ENCODE results near the gene TCAP. TPM values are rescaled to one million over a fixed set of nuclear protein-coding genes. Genes with fewer than 3 reads are reported as not detected.

TCAP gene
- total RNA-seq, 1 experiment from 2014 or later = 1.6 TPM

DNA sequence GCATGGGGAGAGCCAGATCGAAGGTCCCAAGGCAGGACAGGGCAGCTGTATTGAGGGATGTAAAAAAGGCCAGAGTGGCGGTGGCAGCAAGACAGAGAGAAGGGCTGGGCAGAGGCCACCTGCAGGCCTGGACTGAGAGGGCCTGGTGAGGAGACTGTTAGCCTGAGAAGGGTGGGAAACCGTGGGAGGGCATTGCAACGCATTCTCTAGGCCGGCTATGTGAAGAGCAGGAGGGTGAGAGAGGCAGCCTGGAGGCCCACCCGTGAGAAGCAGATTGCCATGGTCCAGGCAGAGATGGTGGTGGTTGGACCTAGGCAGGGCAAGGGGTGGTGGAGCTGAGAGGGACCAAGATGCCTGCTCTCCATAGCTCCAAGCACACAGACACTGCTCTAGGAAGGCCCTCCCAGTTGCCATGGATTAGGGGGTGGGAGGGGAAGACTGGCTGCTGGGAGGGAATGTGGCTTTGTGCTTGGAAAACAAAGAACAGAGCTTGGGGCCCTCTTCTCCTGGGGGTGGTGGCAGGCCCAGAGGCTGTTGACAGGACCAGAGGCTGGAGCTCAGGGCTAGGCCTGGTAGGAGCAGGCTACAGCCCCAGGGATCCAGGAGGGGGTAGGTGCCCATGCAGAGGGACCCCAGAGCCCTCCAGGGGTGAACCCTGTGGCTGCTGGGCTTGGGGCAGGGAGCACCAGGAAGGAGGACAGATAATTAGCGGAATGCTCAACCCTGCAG is 12.4 kb upstream of the TCAP start:
- no TSS peak for BruUV-seq (replicated peaks)
- CTCF ChIA-PET = interaction anchor here (0.8 to 2.8 kb wide), 8 partner anchors 14 to 66 kb away, joined by 3 to 12 read pairs (median 4); no protein-coding TSS in a partner anchor
- POLR2A ChIA-PET = no interaction called here
- no peaks in the 10 kb centered on the region for H3K9me3 ChIP-seq (ENCODE audit: control insufficient read depth, insufficient read depth, low read depth, low read length)
- in situ Hi-C loops (cut with HindIII; ENCODE audit: low pct_unique_long_range_greater_than_20kb, low sequenced_read_pairs) (no loop called here), intact Hi-C loops (cut with micrococcal nuclease; ENCODE audit: unreplicated experiment) (no loop called here)
- TF ChIP-seq SIN3A (IDR thresholded peaks at IDR 0.05; ENCODE audit: borderline replicate concordance, insufficient read depth, low read depth, low read length) (no peak), TCF7L2 (IDR thresholded peaks at IDR 0.05; ENCODE audit: low read depth, low read length) (no peak), POLR2AphosphoS5 (IDR thresholded peaks at IDR 0.05; ENCODE audit: low read depth, low read length) (no peak)
- TF ChIP-seq, protein P1, sequence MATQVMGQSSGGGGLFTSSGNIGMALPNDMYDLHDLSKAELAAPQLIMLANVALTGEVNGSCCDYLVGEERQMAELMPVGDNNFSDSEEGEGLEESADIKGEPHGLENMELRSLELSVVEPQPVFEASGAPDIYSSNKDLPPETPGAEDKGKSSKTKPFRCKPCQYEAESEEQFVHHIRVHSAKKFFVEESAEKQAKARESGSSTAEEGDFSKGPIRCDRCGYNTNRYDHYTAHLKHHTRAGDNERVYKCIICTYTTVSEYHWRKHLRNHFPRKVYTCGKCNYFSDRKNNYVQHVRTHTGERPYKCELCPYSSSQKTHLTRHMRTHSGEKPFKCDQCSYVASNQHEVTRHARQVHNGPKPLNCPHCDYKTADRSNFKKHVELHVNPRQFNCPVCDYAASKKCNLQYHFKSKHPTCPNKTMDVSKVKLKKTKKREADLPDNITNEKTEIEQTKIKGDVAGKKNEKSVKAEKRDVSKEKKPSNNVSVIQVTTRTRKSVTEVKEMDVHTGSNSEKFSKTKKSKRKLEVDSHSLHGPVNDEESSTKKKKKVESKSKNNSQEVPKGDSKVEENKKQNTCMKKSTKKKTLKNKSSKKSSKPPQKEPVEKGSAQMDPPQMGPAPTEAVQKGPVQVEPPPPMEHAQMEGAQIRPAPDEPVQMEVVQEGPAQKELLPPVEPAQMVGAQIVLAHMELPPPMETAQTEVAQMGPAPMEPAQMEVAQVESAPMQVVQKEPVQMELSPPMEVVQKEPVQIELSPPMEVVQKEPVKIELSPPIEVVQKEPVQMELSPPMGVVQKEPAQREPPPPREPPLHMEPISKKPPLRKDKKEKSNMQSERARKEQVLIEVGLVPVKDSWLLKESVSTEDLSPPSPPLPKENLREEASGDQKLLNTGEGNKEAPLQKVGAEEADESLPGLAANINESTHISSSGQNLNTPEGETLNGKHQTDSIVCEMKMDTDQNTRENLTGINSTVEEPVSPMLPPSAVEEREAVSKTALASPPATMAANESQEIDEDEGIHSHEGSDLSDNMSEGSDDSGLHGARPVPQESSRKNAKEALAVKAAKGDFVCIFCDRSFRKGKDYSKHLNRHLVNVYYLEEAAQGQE (IDR thresholded peaks at IDR 0.05; ENCODE audit: insufficient read depth in 1 of 2, low read depth in 2 of 2, low read length in 1 of 2) = no peak
- TF ChIP-seq, protein P2, sequence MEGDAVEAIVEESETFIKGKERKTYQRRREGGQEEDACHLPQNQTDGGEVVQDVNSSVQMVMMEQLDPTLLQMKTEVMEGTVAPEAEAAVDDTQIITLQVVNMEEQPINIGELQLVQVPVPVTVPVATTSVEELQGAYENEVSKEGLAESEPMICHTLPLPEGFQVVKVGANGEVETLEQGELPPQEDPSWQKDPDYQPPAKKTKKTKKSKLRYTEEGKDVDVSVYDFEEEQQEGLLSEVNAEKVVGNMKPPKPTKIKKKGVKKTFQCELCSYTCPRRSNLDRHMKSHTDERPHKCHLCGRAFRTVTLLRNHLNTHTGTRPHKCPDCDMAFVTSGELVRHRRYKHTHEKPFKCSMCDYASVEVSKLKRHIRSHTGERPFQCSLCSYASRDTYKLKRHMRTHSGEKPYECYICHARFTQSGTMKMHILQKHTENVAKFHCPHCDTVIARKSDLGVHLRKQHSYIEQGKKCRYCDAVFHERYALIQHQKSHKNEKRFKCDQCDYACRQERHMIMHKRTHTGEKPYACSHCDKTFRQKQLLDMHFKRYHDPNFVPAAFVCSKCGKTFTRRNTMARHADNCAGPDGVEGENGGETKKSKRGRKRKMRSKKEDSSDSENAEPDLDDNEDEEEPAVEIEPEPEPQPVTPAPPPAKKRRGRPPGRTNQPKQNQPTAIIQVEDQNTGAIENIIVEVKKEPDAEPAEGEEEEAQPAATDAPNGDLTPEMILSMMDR (IDR thresholded peaks at IDR 0.05) = no peak
- H3K27ac ChIP-seq (ENCODE audit: low read length) = peak overlapping the region; percentile 54
- H3K4me1 ChIP-seq (ENCODE audit: control insufficient read depth, insufficient read depth, low read length) = peaks cover 11% of the 10 kb centered on the region; the same call in 1 of the 2 replicates
- no peaks in the 10 kb centered on the region for H3K36me3 ChIP-seq (ENCODE audit: control insufficient read depth, insufficient read depth, low read length)
- peak; percentile 40 for ATAC-seq
- no peaks in the 10 kb centered on the region for H3K27me3 ChIP-seq (ENCODE audit: control insufficient read depth, insufficient read depth, low read length)
- H3K4me3 ChIP-seq (ENCODE audit: low read depth in 2 of 2, low read length in 2 of 2) = no peak overlapping the region
- no peak for DNase-seq (ENCODE audit: low read depth, low spot score)

DNA sequence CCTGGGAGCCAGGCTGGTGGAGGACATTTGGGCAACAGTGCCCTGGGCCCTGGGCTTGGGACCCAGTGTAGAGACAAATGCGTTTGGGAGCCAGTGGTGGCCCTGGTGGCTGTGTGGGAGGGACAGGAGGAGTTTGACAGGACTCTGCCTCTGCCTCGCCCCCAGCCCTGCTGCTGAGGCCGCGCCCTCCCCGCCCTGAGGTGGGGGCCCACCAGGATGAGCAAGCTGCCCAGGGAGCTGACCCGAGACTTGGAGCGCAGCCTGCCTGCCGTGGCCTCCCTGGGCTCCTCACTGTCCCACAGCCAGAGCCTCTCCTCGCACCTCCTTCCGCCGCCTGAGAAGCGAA is 11.9 kb upstream of the TCAP start:
- no TSS peak for BruUV-seq (replicated peaks)
- ATAC-seq = peak; percentile 51
- no peaks in the 10 kb centered on the region for H3K27me3 ChIP-seq (ENCODE audit: control insufficient read depth, insufficient read depth, low read length)
- in situ Hi-C loops (cut with HindIII; ENCODE audit: low pct_unique_long_range_greater_than_20kb, low sequenced_read_pairs) (no loop called here), intact Hi-C loops (cut with micrococcal nuclease; ENCODE audit: unreplicated experiment) (no loop called here)
- H3K4me1 ChIP-seq (ENCODE audit: control insufficient read depth, insufficient read depth, low read length) = peaks cover 11% of the 10 kb centered on the region; the same call in 1 of the 2 replicates
- no peak for DNase-seq (ENCODE audit: low read depth, low spot score)
- no peak for TF ChIP-seq POLR2AphosphoS5 (IDR thresholded peaks at IDR 0.05; ENCODE audit: low read depth, low read length)
- TF ChIP-seq, protein P2 (IDR thresholded peaks at IDR 0.05) = no peak
- TF ChIP-seq, protein P1 (IDR thresholded peaks at IDR 0.05; ENCODE audit: insufficient read depth in 1 of 2, low read depth in 2 of 2, low read length in 1 of 2) = no peak
- TF ChIP-seq TCF7L2 (IDR thresholded peaks at IDR 0.05; ENCODE audit: low read depth, low read length) = no peak
- no peak for TF ChIP-seq SIN3A (IDR thresholded peaks at IDR 0.05; ENCODE audit: borderline replicate concordance, insufficient read depth, low read depth, low read length)
- no peaks in the 10 kb centered on the region for H3K36me3 ChIP-seq (ENCODE audit: control insufficient read depth, insufficient read depth, low read length)
- ChIA-PET POLR2A (no interaction called here), CTCF (interaction anchor here (0.7 to 2.8 kb wide), 8 partner anchors 13 to 400 kb away, joined by 3 to 12 read pairs (median 3); no protein-coding TSS in a partner anchor)
- H3K4me3 ChIP-seq (ENCODE audit: low read depth in 2 of 2, low read length in 2 of 2) = no peak overlapping the region
- no peak overlapping the region for H3K27ac ChIP-seq (ENCODE audit: low read length)
- no peaks in the 10 kb centered on the region for H3K9me3 ChIP-seq (ENCODE audit: control insufficient read depth, insufficient read depth, low read depth, low read length)
